HG02623 (cell line): ENCODE measurements around the gene RPH3AL.

Experiments
- ATAC-seq: cut with Tn5 transposase; IDR thresholded peaks from one replicate; pipeline ENCODE4 v1.9.1; 2021; ENCODE audit warnings: moderate library complexity; ENCODE audit not compliant: unreplicated experiment

Gene RPH3AL

DNA sequence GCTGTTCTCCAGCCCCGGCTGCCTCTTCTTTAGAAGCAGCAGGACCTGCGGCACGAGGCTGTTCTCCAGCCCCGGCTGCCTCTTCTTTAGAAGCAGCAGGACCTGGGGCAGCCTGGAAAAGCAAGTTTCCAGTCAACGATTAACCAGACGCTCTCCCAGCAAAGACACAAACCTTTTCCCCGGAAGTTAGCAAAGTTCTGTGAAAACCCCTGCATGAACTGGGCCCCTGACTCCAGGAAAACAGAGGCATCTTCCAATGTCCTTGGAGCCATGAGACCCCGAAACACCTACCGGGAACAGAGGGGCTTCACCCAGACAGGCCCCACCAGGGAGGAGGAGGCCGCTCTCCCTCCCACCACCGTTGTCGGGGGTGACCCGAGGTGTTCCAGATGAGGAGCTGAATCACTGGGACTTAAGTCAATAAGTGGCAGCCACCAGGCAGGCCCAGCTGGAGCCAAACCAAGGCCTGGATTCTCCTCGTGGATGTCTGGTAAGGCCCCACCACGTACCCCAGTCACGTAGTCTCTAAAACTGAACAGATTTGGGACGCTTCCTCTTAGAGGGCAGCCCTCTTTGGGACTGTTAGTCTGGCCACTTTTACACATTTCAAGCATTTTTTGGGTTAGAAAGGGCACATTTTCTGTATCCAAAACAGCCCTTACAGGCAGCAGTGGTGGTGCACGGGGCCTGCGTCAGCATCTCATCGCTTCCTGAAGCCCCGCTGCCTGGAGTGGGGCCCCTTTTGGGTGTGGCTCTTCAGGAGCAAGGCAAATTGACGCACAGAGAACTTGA is at the start of gene RPH3AL:
RPH3AL (minus strand) TSS at position 387 of the 792 bp plus-strand sequence. CDS start 25,264 bp downstream, outside the sequence.
- ATAC-seq, result no peak

DNA sequence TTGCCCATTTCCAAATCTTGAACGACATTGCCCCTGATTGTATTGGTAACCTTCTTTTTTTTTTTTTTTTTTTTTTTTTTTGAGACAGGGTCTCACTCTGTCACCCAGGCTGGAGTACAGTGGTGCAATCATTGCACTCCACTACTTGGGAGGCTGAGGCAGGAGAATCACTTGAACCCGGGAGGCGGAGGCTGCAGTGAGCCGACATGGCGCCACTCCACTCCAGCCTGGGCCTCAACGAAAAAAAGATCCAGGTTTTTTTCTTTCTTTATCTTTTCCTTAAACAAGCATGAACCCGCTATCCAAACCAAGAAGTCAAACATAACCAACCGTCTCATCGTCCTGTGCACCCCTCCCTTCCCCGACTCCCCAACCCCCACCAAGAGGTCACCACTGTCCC is 47.6 kb upstream of the RPH3AL start:
- ATAC-seq, result no peak

GRCh38 chr17:396788-397187 is 44.2 kb upstream of the RPH3AL start:
- ATAC-seq, result no peak

GRCh38 chr17:395974-396373 is 43.4 kb upstream of the RPH3AL start:
- no peak for ATAC-seq

- ATAC-seq, result no peak
Observed at GRCh38 chr17:395179-395578, 42.6 kb upstream of the RPH3AL start.

DNA sequence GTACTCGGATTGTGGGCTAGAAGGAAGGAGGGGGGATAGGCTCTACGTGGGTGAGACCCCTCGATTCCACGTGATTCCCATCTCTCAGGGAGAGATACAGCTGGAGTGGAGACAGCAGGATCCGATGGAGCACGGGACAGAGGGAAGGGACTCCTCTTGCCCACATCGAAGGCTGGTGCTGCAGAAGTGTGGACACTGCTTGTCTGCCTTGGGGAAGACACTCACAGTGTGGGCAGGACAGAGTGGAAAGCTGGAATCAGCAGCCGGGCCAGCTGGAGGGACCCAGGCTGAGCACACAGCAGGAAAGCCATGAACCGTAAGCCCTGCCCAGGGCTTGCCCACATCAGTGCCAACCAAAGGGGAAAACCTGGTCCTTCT is 42.1 kb upstream of the RPH3AL start:
- ATAC-seq, result no peak

DNA sequence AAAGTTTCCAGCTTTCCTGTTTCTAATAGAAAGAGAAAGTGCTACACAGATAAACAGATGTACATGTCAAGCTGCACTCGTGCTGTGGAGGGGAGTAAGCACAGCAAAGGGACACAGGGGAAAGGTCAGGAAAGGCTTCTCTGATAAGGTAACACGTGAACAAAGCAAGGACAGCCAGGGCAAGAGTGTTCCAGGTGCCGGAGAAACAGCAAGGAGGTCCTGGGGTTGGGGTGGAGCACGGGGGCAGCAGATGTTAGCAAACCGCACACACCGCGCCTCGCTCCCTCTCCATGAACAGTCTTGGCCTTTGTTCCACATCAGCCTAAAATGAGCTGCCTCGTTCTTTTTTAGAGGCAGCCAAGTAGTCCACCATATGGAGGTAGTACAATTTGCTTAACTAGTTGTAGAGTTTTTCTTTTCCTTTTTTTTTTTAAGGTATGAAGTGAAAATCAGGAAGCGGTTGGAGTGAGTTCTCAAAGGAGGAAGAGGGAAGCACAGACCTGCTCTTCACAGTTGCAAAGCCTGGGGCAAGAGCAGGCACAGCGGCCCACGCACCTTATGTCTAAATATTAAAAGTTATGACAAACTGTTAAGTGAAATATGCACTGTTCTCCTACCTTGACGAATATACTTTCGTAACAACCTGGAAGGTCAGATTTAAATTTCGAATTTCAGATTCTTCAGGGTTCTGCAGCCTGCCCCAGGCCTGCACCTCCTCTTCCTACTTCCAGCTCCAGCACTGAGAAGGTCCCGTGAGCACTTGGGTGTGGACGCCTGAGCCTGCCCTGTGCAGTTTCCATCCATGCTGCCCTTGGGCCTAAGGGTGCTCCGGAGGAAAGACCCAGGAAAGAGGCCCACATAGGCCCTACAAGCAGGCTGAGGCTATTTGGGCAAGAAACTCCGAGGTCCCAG is 41.5 kb upstream of the RPH3AL start:
- ATAC-seq, result no peak

DNA sequence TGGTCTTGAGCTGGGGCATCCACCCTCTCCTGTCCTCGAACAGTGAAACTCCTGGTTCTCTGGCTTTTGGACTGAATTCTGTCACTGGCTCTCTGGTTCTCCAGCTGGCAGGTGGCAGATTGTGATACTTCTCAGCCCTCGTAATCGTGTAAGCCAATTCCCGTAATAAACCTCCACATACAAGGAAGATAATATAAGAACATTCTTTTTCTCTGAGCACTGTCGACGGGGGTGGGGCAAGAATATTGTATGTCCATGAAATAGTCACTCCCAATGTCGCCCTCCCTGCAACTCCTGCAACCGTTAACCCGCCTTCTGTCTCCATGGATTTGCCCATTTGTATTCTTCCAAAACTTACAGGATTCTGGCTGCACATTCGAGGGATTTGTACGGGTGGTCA is 39.2 kb upstream of the RPH3AL start:
- ATAC-seq, result no peak

DNA sequence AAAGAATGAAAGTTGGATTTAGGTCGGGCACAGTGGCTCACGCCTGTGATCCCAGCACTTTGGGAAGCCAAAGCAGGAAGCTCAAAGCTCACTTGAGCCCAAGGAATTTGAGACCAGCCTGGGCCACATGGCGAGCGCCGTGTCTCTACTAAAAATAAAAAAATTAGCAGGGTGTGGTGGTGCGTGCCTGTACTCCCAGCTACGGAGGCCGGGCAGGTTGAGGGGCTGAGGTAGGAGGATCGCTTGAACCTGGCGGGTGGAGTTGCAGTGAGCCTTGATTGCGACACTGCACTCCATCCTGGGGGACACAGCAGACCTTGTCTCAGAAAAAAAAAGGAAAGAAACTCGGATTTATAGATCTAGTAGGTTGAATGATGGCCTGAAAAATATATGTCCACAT is 37.4 kb upstream of the RPH3AL start:
- no peak for ATAC-seq

GRCh38 chr17:388087-388486 is 35.5 kb upstream of the RPH3AL start:
- no peak for ATAC-seq

- no peak for ATAC-seq
Observed at GRCh38 chr17:386141-386876, 33.7 kb upstream of the RPH3AL start.

GRCh38 chr17:385836-386140 is 33.2 kb upstream of the RPH3AL start:
- no peak for ATAC-seq

- ATAC-seq, result no peak
Observed at GRCh38 chr17:385178-385835, 32.7 kb upstream of the RPH3AL start.

DNA sequence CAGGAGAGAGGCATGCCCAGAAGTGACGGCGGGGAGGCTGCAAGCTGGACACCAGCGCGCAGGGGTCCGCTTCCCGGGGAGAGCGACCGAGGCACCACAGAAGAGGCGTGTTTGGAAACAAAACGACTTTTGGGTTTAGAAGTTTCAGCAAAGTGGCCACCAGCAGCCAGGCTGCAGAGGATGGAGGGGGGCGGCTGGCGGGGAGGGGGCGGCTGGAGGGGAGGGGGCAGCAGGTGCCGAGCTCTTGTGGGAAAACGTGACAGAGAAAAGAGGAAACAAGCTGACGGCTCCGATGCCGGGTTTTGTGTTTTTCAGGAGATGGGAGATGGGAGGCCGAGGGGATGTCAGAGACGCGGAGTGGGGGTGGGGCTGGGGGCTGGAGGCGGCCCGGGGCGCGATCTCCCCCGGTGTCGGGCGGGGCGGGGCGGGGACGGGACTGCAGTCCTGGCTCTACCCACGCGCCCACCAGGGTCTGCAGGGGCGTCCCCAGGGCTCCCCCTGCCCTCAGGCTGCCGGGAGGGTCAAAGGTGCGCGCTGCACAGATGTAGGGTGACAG is 32.1 kb upstream of the RPH3AL start:
- ATAC-seq, result no peak

- ATAC-seq, result no peak
Observed at GRCh38 chr17:383771-384621, 31.4 kb upstream of the RPH3AL start.

GRCh38 chr17:382644-383533 is 30.3 kb upstream of the RPH3AL start:
- no peak for ATAC-seq

- ATAC-seq, result no peak
Observed at GRCh38 chr17:381941-382643, 29.5 kb upstream of the RPH3AL start.

- ATAC-seq, result no peak
Observed at GRCh38 chr17:381516-381915, 28.9 kb upstream of the RPH3AL start.
